Measurements from ENCODE around the gene C1orf167.
"Not testable (repeated sequence)": the region's sequence is repeated elsewhere in the genome, so short reads cannot be mapped to it uniquely, and the experiment has no call there.

The C1orf167 gene

GRCh38 chr1:11800756-11801433, 38.9 kb downstream of the C1orf167 start:
- DNase-seq (ENCODE audit: low spot score), result no peak

- no peak for DNase-seq (ENCODE audit: low spot score)
Observed at GRCh38 chr1:11802616-11802972, 40.6 kb downstream of the C1orf167 start.

GRCh38 chr1:11802973-11803885, 41.2 kb downstream of the C1orf167 start:
- peak; percentile 86 for DNase-seq (ENCODE audit: low spot score)

- DNase-seq (ENCODE audit: low spot score), result not testable (repeated sequence)
Observed at GRCh38 chr1:11803924-11804665, 42.1 kb downstream of the C1orf167 start.

GRCh38 chr1:11804666-11805421, 42.9 kb downstream of the C1orf167 start:
- no peak for DNase-seq (ENCODE audit: low spot score)

- peak; percentile 99 for DNase-seq (ENCODE audit: low spot score)
Observed at GRCh38 chr1:11805422-11806306, 43.7 kb downstream of the C1orf167 start, which contains the start of the genes CLCN6 and MTHFR. TSS of gene CLCN6 (plus strand) at chr1:11806191. CDS start at chr1:11806263, 72 bp downstream. TSS of gene MTHFR (minus strand) at chr1:11805964. CDS start at chr1:11803116, 2,848 bp downstream.

- DNase-seq (ENCODE audit: low spot score), result peak; percentile 48
Observed at GRCh38 chr1:11806307-11806936, 44.4 kb downstream of the C1orf167 start.

- no peak for DNase-seq (ENCODE audit: low spot score)
Observed at GRCh38 chr1:11807133-11807532, 45.1 kb downstream of the C1orf167 start.

GRCh38 chr1:11813021-11813420, 51.0 kb downstream of the C1orf167 start:
- no peak for DNase-seq (ENCODE audit: low spot score)

- no peak for DNase-seq (ENCODE audit: low spot score)
Observed at GRCh38 chr1:11817192-11817591, 55.2 kb downstream of the C1orf167 start.

GRCh38 chr1:11822091-11822490, 60.1 kb downstream of the C1orf167 start:
- DNase-seq (ENCODE audit: low spot score), result no peak

- DNase-seq (ENCODE audit: low spot score), result no peak
Observed at GRCh38 chr1:11823366-11824137, 61.6 kb downstream of the C1orf167 start.

GRCh38 chr1:11825131-11825530, 63.1 kb downstream of the C1orf167 start:
- no peak for DNase-seq (ENCODE audit: low spot score)

GRCh38 chr1:11826946-11827345, 65.0 kb downstream of the C1orf167 start:
- DNase-seq (ENCODE audit: low spot score), result no peak

- no peak for DNase-seq (ENCODE audit: low spot score)
Observed at GRCh38 chr1:11828511-11828910, 66.5 kb downstream of the C1orf167 start.

- DNase-seq (ENCODE audit: low spot score), result no peak
Observed at GRCh38 chr1:11831945-11832725, 70.1 kb downstream of the C1orf167 start.

- no peak for DNase-seq (ENCODE audit: low spot score)
Observed at GRCh38 chr1:11833497-11833896, 71.5 kb downstream of the C1orf167 start.

GRCh38 chr1:11833900-11834299, 71.9 kb downstream of the C1orf167 start:
- no peak for DNase-seq (ENCODE audit: low spot score)
